Ovary (tissue), 9 donors: ENCODE results near the gene FABP3. TPM values are rescaled to one million over a fixed set of nuclear protein-coding genes. Genes with fewer than 3 reads are reported as not detected.

Experiments used
- DNase-seq, 5 donors: peaks; one replicate each; pipeline ENCODE4 v3.0.0-alpha.2; 2019 to 2020
- H3K27ac ChIP-seq, 2 donors: fragments of 200-600 bp; one replicate each; pipeline versions ENCODE4 v1.5.1 to v1.8.0; 2019 to 2022
- H3K27me3 ChIP-seq: fragments of 200-600 bp; one replicate; pipeline ENCODE4 v1.8.0; 2022
- H3K36me3 ChIP-seq: fragments of 200-600 bp; sonication (generic); one replicate; pipeline ENCODE4 v1.5.1; 2019
- H3K4me1 ChIP-seq: one replicate; pipeline ENCODE4 v1.8.1; 2013; ENCODE audit warnings: mild to moderate bottlenecking, moderate library complexity; ENCODE audit not compliant: insufficient read depth
- H3K4me3 ChIP-seq: fragments of 200-600 bp; sonication (generic); one replicate; pipeline ENCODE4 v1.5.1; 2017
- H3K9me3 ChIP-seq, 2 donors: fragments of 200-600 bp in 1 of 2; sonication (generic) in 1 of 2; one replicate each; pipeline versions ENCODE4 v1.5.1 to v1.8.1; 2013 to 2019; ENCODE audit warnings: mild to moderate bottlenecking in 1 of 2, moderate library complexity in 1 of 2
- EP300 ChIP-seq: sonication (generic); formaldehyde crosslinking; IDR thresholded peaks from one replicate; pipeline ENCODE4 v1.6.1; 2017; ENCODE audit warnings: antibody characterized with exemption
- POLR2A ChIP-seq: fragments of 450-650 bp; IDR thresholded peaks from one replicate; pipeline ENCODE4 v1.6.1; 2017; ENCODE audit warnings: antibody characterized with exemption, mild to moderate bottlenecking, moderate library complexity
- WGBS, 3 donors: extraction: QIAGEN DNeasy Blood & Tissue Kit in 1 of 3; methylation state at CpG; one replicate each; pipeline versions ENCODE4 v1.1.5 to v1.1.7; 2013 to 2017; 5-methylcytosine and 5-hydroxymethylcytosine counted together
- intact Hi-C, 4 donors: fragments of 100-400 bp; cut with DNase I; formaldehyde crosslinking; loops; one replicate each; pipeline versions ENCODE4 v1.11.0 to v1.15.1; 2022 to 2023
- polyA plus RNA-seq, 2 donors: library from polyadenylated mRNA; stranded (reverse); fragments of 200-250 nt in 1 of 2; fragments of 350-450 nt in 1 of 2; fragmentation: Illumina TruSeq in 1 of 2; extraction: RNeasy Lipid Tissue Mini Kit (QIAGEN cat#74804) in 1 of 2; gene quantifications; one replicate each; pipeline ENCODE4 v1.2.3, GENCODE V29; 2013 to 2014
- total RNA-seq, 7 donors: library from RNA; depleted of rRNA in 2 of 7; stranded (reverse); fragments of >200 nt in 2 of 7; fragmentation: NEBNext Ultra II Directional in 3 of 7; extraction: Animal tissue kit (Norgen Biotek cat#: 25700) in 3 of 7; gene quantifications; one replicate each; pipeline versions ENCODE4 v1.1.0 to v1.2.4, GENCODE V29; 2016 to 2023
- TF ChIP-seq, protein P1 (sequence below), 3 donors: fragments of 450-650 bp in 2 of 3; fragments of 200-600 bp in 1 of 3; IDR thresholded peaks; one replicate each; pipeline versions ENCODE4 v1.5.1 to v1.8.0; 2016 to 2022; ENCODE audit warnings: antibody characterized with exemption in 3 of 3, mild to moderate bottlenecking in 1 of 3
- donor health status: DM: no; HTN: no; CAD: no; lungs with moderate emphysema.
- donor health status: DM: no; HTN: no; CAD: no.
- donor health status: Bipolar disorder and iron deficiency.
- donor health status: DM: yes; HTN: yes; CAD: no.
- donor health status: DM: no; HTN: no; CAD: no.
- donor health status: DM: yes; HTN: yes; CAD: no.

Gene FABP3
- total and polyA plus RNA-seq, 9 donors: 3.3 to 153 (median 24.2) TPM

DNA sequence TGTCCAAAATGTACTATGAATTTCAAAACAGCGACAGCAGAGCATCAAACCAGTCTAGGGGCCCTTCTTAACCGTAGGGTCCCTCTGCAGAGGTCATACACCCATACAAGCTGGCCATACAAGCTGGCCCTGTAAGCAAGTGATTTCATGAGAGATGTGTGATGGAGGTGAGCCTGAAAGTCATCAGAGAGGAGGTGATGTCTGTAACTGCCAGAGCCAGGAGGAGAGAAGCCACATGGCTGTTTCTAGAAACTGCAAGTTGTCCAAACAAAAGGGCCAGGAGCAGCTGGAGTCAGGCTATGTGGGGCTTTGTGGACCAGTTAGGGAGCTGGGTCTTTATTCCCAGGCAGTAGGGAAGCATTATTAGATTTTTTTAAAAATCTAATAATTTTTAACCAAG, 25.4 kb upstream of the FABP3 start:
- Histone ChIP-seq H3K27me3 (no peaks in the 10 kb centered on the region), H3K4me1 (peaks cover 3% of the 10 kb centered on the region), H3K36me3 (no peaks in the 10 kb centered on the region), H3K27ac (no peak overlapping the region), H3K4me3 (no peak overlapping the region), H3K9me3 (no peaks in the 10 kb centered on the region)
- TF ChIP-seq EP300 (no peak), POLR2A (no peak)
- TF ChIP-seq, protein P1, sequence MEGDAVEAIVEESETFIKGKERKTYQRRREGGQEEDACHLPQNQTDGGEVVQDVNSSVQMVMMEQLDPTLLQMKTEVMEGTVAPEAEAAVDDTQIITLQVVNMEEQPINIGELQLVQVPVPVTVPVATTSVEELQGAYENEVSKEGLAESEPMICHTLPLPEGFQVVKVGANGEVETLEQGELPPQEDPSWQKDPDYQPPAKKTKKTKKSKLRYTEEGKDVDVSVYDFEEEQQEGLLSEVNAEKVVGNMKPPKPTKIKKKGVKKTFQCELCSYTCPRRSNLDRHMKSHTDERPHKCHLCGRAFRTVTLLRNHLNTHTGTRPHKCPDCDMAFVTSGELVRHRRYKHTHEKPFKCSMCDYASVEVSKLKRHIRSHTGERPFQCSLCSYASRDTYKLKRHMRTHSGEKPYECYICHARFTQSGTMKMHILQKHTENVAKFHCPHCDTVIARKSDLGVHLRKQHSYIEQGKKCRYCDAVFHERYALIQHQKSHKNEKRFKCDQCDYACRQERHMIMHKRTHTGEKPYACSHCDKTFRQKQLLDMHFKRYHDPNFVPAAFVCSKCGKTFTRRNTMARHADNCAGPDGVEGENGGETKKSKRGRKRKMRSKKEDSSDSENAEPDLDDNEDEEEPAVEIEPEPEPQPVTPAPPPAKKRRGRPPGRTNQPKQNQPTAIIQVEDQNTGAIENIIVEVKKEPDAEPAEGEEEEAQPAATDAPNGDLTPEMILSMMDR (IDR thresholded peaks at IDR 0.05): no peak
- no peak for DNase-seq
- intact Hi-C loops: no loop called here
- WGBS, 3 donors: 88 to 91% (median 89%) methylated on average over 2 of the region's 2 CpGs

DNA sequence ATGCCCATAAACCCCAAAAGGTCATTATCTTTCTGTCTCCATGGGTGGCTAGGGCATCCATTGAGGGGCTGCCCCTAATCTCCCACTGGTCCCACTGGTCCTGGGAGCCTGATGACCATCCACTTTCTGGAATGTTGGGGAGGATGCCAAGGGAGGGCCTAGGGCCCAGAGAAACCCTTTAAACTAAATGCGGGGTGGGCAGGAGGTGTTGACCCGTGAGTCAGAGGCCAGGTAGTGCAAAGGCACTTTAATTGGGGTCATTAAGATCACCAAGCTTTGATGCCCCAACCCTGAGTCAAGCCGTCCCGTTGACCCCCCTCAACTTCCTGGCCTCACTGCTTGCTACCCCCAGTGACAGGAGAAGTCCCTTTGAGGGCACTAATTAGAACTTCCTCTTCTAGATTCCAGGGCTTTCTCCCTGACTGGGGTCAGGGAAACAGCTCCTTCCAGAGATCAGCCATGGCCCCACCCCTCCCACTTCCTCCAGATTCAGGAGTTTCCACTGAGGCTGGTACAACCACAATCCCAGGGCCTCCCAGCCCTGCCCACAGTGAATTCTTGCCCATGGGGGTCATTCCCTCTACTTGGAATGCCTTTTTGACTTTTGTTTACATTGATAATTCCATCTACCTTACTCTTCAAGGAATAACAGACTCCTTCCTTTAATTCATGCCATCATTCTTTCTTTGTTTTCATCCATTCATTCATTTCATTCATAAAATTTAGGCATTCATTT, 24.7 kb upstream of the FABP3 start:
- Histone ChIP-seq H3K4me3 (no peak overlapping the region), H3K9me3 (no peaks in the 10 kb centered on the region), H3K27ac (no peak overlapping the region), H3K4me1 (peaks cover 3% of the 10 kb centered on the region), H3K27me3 (no peaks in the 10 kb centered on the region), H3K36me3 (no peaks in the 10 kb centered on the region)
- 57 to 70% (median 64%) methylated on average over 4 of the region's 4 CpGs for WGBS, 3 donors
- TF ChIP-seq EP300 (no peak), POLR2A (no peak)
- TF ChIP-seq, protein P1 (IDR thresholded peaks at IDR 0.05): no peak
- DNase-seq: no peak
- intact Hi-C loops: no loop called here

DNA sequence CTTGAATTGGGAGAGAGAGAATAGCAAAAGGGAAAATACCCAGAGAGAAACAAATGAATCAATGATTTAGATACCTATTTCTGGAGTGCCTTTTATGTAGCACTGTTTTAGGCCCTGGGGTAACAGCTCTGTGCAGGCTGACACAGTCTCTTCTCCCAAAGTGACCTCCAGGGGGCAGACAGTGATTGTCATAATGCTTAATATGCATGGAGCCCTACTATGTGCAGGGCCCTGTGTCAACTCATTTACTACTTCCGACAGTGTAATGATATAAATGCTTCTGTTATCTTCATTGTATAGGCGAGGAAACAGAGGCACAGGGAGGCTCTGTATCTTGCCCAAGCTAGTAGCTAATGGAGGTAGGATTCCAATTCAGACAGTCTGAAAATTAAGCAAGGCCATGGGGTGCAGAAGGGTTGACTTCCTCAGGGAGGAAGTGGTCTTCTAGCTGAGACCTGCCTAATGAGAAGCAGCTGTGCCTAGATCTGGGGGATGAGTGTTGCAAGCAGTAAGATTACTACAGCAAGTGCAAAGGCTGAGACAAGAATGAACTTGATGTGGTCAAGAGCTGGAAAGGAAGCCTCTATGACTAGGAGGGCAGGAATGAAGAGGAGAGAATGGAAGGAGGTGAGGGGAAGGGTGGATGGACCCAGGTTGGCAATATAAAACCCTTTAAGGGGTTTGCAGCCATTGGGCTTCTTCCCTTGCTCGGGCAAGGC, 23.9 kb upstream of the FABP3 start:
- Histone ChIP-seq H3K27me3 (no peaks in the 10 kb centered on the region), H3K27ac (no peak overlapping the region), H3K4me3 (no peak overlapping the region), H3K4me1 (peaks cover 3% of the 10 kb centered on the region), H3K9me3 (no peaks in the 10 kb centered on the region), H3K36me3 (no peaks in the 10 kb centered on the region)
- WGBS, 3 donors: 93 to 99% (median 96%) methylated on average over 3 of the region's 3 CpGs
- intact Hi-C loops: no loop called here
- no peak for TF ChIP-seq POLR2A
- no peak for TF ChIP-seq EP300
- TF ChIP-seq, protein P1 (IDR thresholded peaks at IDR 0.05): no peak
- no peak for DNase-seq

DNA sequence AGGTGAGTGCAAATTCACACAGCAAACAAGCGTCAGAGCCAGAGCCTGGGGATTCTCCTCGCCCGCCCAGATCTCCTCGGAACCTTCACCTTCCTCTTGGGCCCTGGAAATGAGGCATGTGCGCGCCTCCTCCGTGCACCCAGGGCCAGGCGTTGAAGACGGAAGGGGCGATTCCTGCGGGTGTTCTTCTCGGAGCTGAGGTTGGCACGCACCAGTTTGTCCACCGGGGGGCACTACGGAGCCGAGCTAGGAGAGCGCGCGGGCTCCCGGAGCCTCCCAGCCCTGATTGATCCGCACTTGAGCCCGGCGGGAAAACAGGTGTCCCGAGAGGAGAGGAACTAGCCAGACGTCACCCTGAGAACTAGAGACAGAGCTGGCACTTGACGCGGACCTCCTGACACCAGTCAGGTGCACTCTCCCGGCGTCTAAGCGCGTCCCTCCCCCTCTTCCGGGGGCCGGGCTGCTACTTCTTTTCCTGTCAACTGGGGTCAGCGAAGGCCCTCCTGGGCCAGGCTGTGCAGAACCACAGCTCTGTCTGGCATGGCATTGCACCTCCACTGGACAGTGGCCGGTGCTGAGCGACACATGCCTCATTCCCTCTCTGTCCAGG, 21.8 kb upstream of the FABP3 start:
- H3K9me3 ChIP-seq: no peaks in the 10 kb centered on the region
- H3K27me3 ChIP-seq: no peaks in the 10 kb centered on the region
- 1 to 2% (median 2%) methylated on average over 34 to 36 of the region's 36 CpGs for WGBS, 3 donors
- no peaks in the 10 kb centered on the region for H3K36me3 ChIP-seq
- peak overlapping the region; percentile 30 for H3K4me3 ChIP-seq
- DNase-seq: peak; percentile 72 to 88 (median 83)
- TF ChIP-seq EP300 (no peak), POLR2A (no peak)
- TF ChIP-seq, protein P1 (IDR thresholded peaks at IDR 0.05): peak; percentile 69 to 86 (median 70)
- peaks cover 3% of the 10 kb centered on the region for H3K4me1 ChIP-seq
- H3K27ac ChIP-seq: no peak overlapping the region
- intact Hi-C loops: no loop called here
